ENCODE results near the gene NFE2L1.

NFE2L1 gene

GRCh38 chr17:48110761-48111160 lies 62.6 kb downstream of the NFE2L1 start:
- DNase-seq (ENCODE audit: low spot score), result no peak

Data from globus pallidus (tissue), 1 donor.